Spinal cord (tissue), 10 donors: ENCODE data around the gene CREB3L1. TPM values are rescaled to one million over a fixed set of nuclear protein-coding genes. Genes with fewer than 3 reads are reported as not detected.

ENCODE experiments used
- DNase-seq, 6 donors: peaks; one replicate each; pipeline versions ENCODE4 v3.0.0 to v3.0.0-alpha.2; 2013 to 2015; ENCODE audit warnings: low spot score in 6 of 6, low read depth in 4 of 6
- H3K27ac ChIP-seq: one replicate; pipeline ENCODE4 v1.5.1; 2013; ENCODE audit warnings: low read depth, low read length, control low read depth
- H3K27me3 ChIP-seq: one replicate; pipeline ENCODE4 v1.6.1; 2013; ENCODE audit warnings: low read length; ENCODE audit not compliant: control insufficient read depth, insufficient read depth
- H3K36me3 ChIP-seq: one replicate; pipeline ENCODE4 v1.6.1; 2013; ENCODE audit warnings: low read length; ENCODE audit not compliant: control insufficient read depth, insufficient read depth
- H3K4me1 ChIP-seq: one replicate; pipeline ENCODE4 v1.6.1; 2013; ENCODE audit warnings: low read length; ENCODE audit not compliant: control insufficient read depth, insufficient read depth
- H3K4me3 ChIP-seq: one replicate; pipeline ENCODE4 v1.5.1; 2013; ENCODE audit warnings: low read depth, low read length, control low read depth
- H3K9me3 ChIP-seq: one replicate; pipeline ENCODE4 v1.6.1; 2013; ENCODE audit warnings: low read length; ENCODE audit not compliant: control insufficient read depth, insufficient read depth
- whole genome bisulfite sequencing: methylation state at CpG from one replicate; pipeline ENCODE4 v1.1.5; 2013; ENCODE audit warnings: missing lambda C conversion rate; ENCODE audit not compliant: insufficient coverage; 5-methylcytosine and 5-hydroxymethylcytosine counted together
- long read RNA-seq, 4 donors: transcript quantifications; one replicate each; lab custom pipeline, GENCODE V29; 2026
- polyA plus RNA-seq, 2 donors: library from polyadenylated mRNA; unstranded; fragments of 120-200 nt; gene quantifications; one replicate each; pipeline ENCODE4 v1.2.1, GENCODE V29; 2013; ENCODE audit not compliant: insufficient read length in 2 of 2
- total RNA-seq, 2 donors: library from RNA; depleted of rRNA in 1 of 2; stranded (reverse); fragments of 120-200 nt in 1 of 2; fragments of >200 nt in 1 of 2; gene quantifications; one replicate each; pipeline versions ENCODE4 v1.2.3 to v1.2.4, GENCODE V29; 2013 to 2014
- donor health status: healthy.

Gene CREB3L1, protein sequence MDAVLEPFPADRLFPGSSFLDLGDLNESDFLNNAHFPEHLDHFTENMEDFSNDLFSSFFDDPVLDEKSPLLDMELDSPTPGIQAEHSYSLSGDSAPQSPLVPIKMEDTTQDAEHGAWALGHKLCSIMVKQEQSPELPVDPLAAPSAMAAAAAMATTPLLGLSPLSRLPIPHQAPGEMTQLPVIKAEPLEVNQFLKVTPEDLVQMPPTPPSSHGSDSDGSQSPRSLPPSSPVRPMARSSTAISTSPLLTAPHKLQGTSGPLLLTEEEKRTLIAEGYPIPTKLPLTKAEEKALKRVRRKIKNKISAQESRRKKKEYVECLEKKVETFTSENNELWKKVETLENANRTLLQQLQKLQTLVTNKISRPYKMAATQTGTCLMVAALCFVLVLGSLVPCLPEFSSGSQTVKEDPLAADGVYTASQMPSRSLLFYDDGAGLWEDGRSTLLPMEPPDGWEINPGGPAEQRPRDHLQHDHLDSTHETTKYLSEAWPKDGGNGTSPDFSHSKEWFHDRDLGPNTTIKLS
- total RNA-seq (10 to 100 TPM; 12.2 to 12.8 TPM), polyA plus RNA-seq (10 to 100 TPM; 15.1 to 21.5 TPM)
- long read RNA-seq, donor 1, transcript CREB3L1-206 (12 exons, 2,687 nt), result major isoform, 5 of 13 reads
- long read RNA-seq, donor 1, partial matches to known transcripts, result 8 of 13 reads
- long read RNA-seq, donor 1, other reads (novel, unspliced or antisense), result 0 of 13 reads
- long read RNA-seq, donor 2, result 0 reads
- long read RNA-seq, donor 3, partial matches to known transcripts, result 0 of 1 reads
- long read RNA-seq, donor 3, other reads (novel, unspliced or antisense), result 0 of 1 reads
- long read RNA-seq, donor 4, partial matches to known transcripts, result 0 of 1 reads
- long read RNA-seq, donor 4, other reads (novel, unspliced or antisense), result 0 of 1 reads

DNA sequence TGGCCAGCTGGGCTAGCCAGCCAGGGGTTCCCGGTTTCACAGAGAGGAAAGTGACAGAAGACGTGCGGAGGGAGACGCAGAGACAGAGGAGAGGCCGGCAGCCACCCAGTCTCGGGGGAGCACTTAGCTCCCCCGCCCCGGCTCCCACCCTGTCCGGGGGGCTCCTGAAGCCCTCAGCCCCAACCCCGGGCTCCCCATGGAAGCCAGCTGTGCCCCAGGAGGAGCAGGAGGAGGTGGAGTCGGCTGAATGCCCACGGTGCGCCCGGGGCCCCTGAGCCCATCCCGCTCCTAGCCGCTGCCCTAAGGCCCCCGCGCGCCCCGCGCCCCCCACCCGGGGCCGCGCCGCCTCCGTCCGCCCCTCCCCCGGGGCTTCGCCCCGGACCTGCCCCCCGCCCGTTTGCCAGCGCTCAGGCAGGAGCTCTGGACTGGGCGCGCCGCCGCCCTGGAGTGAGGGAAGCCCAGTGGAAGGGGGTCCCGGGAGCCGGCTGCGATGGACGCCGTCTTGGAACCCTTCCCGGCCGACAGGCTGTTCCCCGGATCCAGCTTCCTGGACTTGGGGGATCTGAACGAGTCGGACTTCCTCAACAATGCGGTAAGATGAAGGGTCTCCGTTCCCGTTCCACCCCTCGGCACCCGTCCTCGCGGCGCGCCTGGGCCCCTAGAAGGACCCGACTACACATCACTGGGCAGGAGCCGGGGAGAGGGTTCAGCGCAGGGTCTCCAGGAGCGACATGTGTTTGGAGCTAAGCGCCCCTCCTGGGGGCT lies at the start of gene CREB3L1:
Gene CREB3L1, plus strand, starts transcription at position 41 of the 765 bp plus-strand sequence. Its CDS starts 450 bp downstream, at position 491.
- Histone ChIP-seq H3K9me3 (no peaks in the 10 kb centered on the region), H3K36me3 (no peaks in the 10 kb centered on the region), H3K27me3 (peaks cover 18% of the 10 kb centered on the region), H3K4me3 (peak within 1 kb of the TSS; percentile 63), H3K4me1 (peaks cover 49% of the 10 kb centered on the region), H3K27ac (peak within 1 kb of the TSS; percentile 86)
- under 1% methylated on average over 57 of the region's 61 CpGs for WGBS
- peak in 2 of 6 donors; percentile 41 to 74 for DNase-seq

DNA sequence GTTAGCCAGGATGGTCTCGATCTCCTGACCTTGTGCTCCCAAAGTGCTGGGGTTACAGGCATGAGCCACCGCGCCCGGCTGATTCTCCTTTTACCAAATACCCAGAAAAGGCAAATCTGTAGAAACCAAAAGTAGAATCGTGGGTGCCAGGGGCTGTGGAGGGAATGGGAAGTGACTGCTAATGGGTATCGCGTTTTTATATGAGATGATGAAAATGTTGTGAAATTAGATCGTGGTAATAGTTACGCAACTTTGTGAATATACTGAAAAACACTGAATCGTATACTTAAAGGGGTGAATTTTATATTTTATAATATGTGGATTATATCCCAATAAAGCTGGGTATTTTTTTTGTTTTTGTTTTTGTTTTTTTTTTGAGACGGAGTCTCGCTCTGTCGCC lies 48.2 kb upstream of the CREB3L1 start:
- no peak overlapping the region for H3K27ac ChIP-seq
- WGBS, result 96% methylated on average over 5 of the region's 13 CpGs
- H3K36me3 ChIP-seq, result no peaks in the 10 kb centered on the region
- no peaks in the 10 kb centered on the region for H3K9me3 ChIP-seq
- H3K4me3 ChIP-seq, result no peak overlapping the region
- no peak for DNase-seq
- H3K4me1 ChIP-seq, result no peaks in the 10 kb centered on the region
- no peaks in the 10 kb centered on the region for H3K27me3 ChIP-seq

DNA sequence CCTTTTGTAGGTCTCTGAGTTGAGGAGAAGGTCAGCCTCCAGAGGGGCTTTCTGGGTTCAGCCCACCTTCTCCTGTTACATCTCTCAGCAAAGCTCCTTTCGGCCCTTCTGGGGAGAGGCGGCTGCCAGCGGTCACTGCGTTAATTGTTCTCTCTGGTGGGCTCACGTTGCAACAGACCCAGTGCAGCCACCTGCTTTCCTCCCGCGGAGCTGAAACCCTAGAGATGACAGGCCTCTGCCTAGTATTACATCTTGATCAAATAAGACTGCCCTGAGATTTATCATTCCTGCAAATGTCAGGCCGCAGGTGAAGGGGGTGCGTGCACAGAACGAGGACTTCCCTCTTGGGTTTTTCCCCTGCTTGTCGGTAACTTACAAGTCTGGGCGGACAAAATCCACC lies 43.2 kb upstream of the CREB3L1 start:
- H3K36me3 ChIP-seq, result no peaks in the 10 kb centered on the region
- 31% methylated on average over 12 of the region's 12 CpGs for WGBS
- peaks cover 18% of the 10 kb centered on the region for H3K27me3 ChIP-seq
- DNase-seq, result peak in 1 of 6 donors; percentile 41
- H3K27ac ChIP-seq, result peak overlapping the region; percentile 2
- H3K9me3 ChIP-seq, result no peaks in the 10 kb centered on the region
- H3K4me3 ChIP-seq, result no peak overlapping the region
- H3K4me1 ChIP-seq, result peaks cover 20% of the 10 kb centered on the region

DNA sequence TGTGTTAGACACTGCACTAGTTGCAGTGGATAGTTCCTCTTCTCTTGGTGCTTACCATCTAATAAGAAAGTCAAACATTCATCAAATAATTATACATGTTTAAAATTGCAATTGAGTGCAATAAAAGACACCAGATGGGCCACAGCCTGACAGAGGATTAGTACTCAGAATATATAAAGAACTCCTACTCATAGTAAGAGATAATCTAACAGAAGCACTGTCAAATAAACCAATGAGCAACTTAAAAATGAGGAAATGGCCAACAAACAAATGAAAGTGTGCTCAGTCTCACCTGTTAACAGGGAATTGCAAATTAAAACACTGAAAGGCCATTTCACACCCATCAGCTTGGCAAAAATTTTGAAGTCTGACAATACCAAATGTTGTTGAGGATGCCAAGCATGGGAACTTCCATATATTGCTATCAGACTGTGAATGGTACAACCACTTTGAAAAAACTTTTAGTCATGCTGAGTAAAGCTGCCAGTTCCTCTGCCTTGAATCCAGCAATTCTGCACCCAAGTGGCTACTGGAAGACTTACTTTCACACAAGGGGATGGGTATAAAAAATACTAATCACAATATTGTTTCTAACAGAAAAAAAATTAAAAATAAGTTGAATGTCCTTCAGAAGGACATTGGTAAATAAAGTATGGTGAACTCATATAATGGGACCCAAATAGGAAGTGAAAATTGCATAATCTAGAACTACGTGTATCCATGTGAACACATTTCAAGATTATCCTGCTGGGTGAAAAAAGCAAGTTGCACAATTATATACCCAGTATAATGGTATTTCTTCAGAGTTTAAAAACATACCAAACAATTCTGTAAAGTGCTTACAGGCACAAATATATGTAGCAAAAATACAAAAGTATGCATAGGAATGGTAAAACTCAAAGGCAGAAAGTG lies 41.4 kb upstream of the CREB3L1 start:
- Histone ChIP-seq H3K36me3 (no peaks in the 10 kb centered on the region), H3K4me3 (no peak overlapping the region), H3K27me3 (peaks cover 18% of the 10 kb centered on the region), H3K4me1 (peaks cover 22% of the 10 kb centered on the region), H3K27ac (no peak overlapping the region), H3K9me3 (no peaks in the 10 kb centered on the region)
- no peak for DNase-seq
- WGBS, result no CpG with 5 or more reads among the region's 1 CpG

DNA sequence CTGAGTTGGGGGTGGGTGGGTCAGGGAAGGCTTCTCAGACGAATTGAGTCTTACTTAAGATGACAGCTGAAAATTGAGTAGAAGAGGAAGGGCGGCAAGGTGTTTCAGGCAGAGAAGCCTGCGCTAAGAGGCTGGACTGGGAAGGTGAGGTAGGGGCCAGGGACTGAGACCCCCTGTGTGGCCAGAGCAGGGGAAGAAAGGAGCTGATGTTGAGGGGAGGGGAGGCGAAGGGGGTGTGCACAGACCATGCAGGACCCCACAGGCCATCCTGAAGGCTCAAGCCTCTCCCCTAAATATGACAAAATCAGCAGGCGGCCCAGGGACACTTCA lies 40.6 kb upstream of the CREB3L1 start:
- H3K36me3 ChIP-seq, result no peaks in the 10 kb centered on the region
- no peaks in the 10 kb centered on the region for H3K9me3 ChIP-seq
- peaks cover 22% of the 10 kb centered on the region for H3K4me1 ChIP-seq
- 75% methylated on average over 3 of the region's 5 CpGs for WGBS
- H3K27me3 ChIP-seq, result peaks cover 18% of the 10 kb centered on the region
- H3K27ac ChIP-seq, result no peak overlapping the region
- H3K4me3 ChIP-seq, result no peak overlapping the region
- DNase-seq, result no peak

DNA sequence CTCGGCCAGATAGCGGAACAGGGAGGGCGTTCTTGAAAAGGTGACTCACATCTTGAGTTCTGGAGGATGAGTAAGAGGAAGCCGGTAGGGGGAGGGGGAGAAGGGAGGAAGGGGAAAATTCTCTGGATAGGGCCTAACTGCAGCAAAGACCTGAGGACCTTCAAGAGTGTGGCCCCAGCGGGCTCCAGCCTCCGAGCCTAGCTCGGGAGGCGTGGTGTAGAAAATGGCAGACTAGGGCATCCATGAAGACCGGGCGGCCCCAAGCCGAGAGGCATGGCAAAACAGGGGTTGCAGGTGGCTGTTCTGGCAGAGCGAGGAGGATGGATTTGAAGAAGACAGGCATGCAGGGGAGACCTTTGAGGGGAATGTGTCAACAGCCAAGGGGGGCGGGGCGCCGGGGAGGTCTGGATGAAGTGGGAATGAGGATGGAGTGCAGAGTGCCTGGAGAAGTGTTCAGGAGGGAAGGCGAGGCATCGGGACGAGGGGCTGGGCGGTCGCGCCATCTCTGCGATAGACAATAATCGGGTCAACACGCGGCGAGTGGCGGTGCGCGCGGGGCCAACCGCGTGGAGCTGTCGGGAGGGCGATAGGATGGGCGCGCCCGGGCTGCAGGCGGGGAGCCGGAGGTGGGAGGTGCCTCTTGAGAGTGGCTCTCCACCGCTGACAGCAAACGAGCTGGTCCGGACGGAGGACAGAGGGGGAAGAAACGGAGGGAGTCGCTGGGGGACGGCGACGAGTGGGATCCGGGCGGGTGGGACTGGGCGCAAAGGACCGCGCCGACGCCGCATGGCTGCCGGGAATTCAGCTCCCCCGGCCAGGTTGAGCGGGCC lies 40.0 kb upstream of the CREB3L1 start:
- DNase-seq, result peak in 2 of 6 donors; percentile 68 to 73
- no peaks in the 10 kb centered on the region for H3K9me3 ChIP-seq
- peak overlapping the region; percentile 6 for H3K27ac ChIP-seq
- peaks cover 22% of the 10 kb centered on the region for H3K4me1 ChIP-seq
- peak overlapping the region; percentile 32 for H3K4me3 ChIP-seq
- WGBS, result 7% methylated on average over 59 of the region's 59 CpGs
- H3K36me3 ChIP-seq, result no peaks in the 10 kb centered on the region
- peaks cover 18% of the 10 kb centered on the region for H3K27me3 ChIP-seq

DNA sequence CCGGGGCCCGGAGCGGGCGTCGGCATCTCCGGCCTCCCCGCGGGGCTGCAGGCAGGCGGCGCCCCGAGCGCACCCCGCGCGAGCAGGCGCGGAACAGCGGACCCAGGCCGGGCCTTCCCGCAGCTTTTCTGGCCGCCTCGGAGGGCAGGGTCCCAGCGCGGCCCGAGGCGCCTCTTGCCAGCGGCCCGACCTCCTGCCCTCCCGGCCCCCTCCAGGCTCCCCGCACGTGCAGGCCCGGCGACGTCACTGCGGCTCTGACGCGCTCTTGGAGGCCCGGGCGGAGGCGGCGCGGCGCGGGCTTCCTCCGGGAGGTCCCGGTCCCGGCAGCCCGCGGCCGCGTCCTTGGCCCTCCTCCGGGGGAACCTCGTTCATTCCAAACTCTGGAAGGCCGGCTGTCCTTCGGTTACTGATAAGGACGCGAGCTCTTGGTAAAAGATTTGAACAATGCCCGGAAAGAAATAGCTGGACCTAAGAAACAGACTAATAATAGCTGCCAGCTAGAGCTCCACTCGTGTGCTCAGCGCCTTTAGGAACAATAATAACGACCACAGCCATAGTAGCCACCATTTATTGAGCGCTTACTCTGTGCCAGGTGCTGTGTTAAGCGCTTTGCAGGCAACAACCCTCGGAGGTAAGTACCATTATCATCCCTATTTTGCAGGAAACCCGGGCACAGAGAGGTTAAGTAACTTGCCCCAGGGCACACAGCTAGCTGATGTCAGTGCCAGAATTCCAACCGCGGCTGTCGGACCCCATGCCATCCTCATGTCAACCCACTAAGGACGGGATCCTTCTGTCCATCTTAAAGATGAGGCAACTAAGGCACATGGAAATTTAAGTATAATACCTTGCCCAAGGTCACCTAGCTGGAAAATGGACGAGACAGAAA lies 39.1 kb upstream of the CREB3L1 start:
- WGBS, result 1% methylated on average over 69 of the region's 70 CpGs

More for the DNA sequence above, 39.1 kb upstream of the CREB3L1 start:
- H3K9me3 ChIP-seq, result no peaks in the 10 kb centered on the region
- H3K4me3 ChIP-seq, result peak overlapping the region; percentile 42
- peak overlapping the region; percentile 58 for H3K27ac ChIP-seq
- H3K36me3 ChIP-seq, result no peaks in the 10 kb centered on the region
- DNase-seq, result peak in 2 of 6 donors; percentile 81 to 82
- H3K4me1 ChIP-seq, result peaks cover 28% of the 10 kb centered on the region
- H3K27me3 ChIP-seq, result peaks cover 18% of the 10 kb centered on the region
